ENCODE measurements around the gene TAL1. TPM values are rescaled to one million over a fixed set of nuclear protein-coding genes. Genes with fewer than 3 reads are reported as not detected.

Gene TAL1
- total RNA-seq, 8 experiments from 2014 or later = 0.14 to 10.5 (median 0.38) TPM; not detected in 3

Other genes starting within 250 kb of the TAL1 start
- gene CYP4X1, start 208.6 kb downstream of the TAL1 start, total RNA-seq = 10 to 100 TPM in 3 of 8 experiments, 1 to 10 TPM in 5; 1.4 to 52.7 (median 4.5) TPM
- 10 to 100 TPM in 3 of 8 experiments, under 1 TPM in 3, not detected in 2; 0.05 to 40.1 (median 7.0) TPM for gene CYP4Z1, start 165.0 kb downstream of the TAL1 start, total RNA-seq
- gene CYP4A22, start 94.8 kb downstream of the TAL1 start, total RNA-seq = 1 to 10 TPM in 2 of 8 experiments, under 1 TPM in 4, not detected in 2; 0.21 to 2.4 (median 0.93) TPM
- gene PDZK1IP1, start 42.2 kb downstream of the TAL1 start, total RNA-seq = 1 to 10 TPM in 2 of 8 experiments, under 1 TPM in 1, not detected in 5; 0.71 to 3.2 (median 1.0) TPM
- gene STIL, start 81.9 kb upstream of the TAL1 start, total RNA-seq = 10 to 100 TPM in 2 of 8 experiments, 1 to 10 TPM in 6; 1.2 to 20.3 (median 3.7) TPM
- 10 to 100 TPM; 48.8 to 67.5 (median 57.5) TPM for gene CMPK1, start 101.6 kb upstream of the TAL1 start, total RNA-seq
- 1 to 10 TPM in 1 of 8 experiments, under 1 TPM in 6, not detected in 1; 0.05 to 1.4 (median 0.18) TPM for gene FOXE3, start 184.1 kb upstream of the TAL1 start, total RNA-seq
- gene FOXD2, start 205.8 kb upstream of the TAL1 start, total RNA-seq = 1 to 10 TPM in 1 of 8 experiments, under 1 TPM in 5, not detected in 2; 0.05 to 1.6 (median 0.30) TPM